Measurements from ENCODE around the gene XXYLT1.

XXYLT1 gene

GRCh38 chr3:195147649-195148080, 123.3 kb downstream of the XXYLT1 start:
- H3K4me3 ChIP-seq (ENCODE audit: low read depth, low read length) = no peak overlapping the region
- no peak for DNase-seq (ENCODE audit: low read depth)

GRCh38 chr3:195146131-195146530, 124.8 kb downstream of the XXYLT1 start:
- DNase-seq (ENCODE audit: low read depth) = no peak
- H3K4me3 ChIP-seq (ENCODE audit: low read depth, low read length) = no peak overlapping the region

- DNase-seq (ENCODE audit: low read depth) = no peak
- H3K4me3 ChIP-seq (ENCODE audit: low read depth, low read length) = no peak overlapping the region
Measured at GRCh38 chr3:195145579-195145978, 125.4 kb downstream of the XXYLT1 start.

GRCh38 chr3:195143221-195143620, 127.7 kb downstream of the XXYLT1 start:
- no peak for DNase-seq (ENCODE audit: low read depth)
- H3K4me3 ChIP-seq (ENCODE audit: low read depth, low read length) = no peak overlapping the region

GRCh38 chr3:195142519-195142918, 128.4 kb downstream of the XXYLT1 start:
- no peak overlapping the region for H3K4me3 ChIP-seq (ENCODE audit: low read depth, low read length)

GRCh38 chr3:195140816-195141793, 129.9 kb downstream of the XXYLT1 start:
- no peak overlapping the region for H3K4me3 ChIP-seq (ENCODE audit: low read depth, low read length)
- no peak for DNase-seq (ENCODE audit: low read depth)

More at GRCh38 chr3:195142519-195142918, 128.4 kb downstream of the XXYLT1 start:
- no peak for DNase-seq (ENCODE audit: low read depth)

GRCh38 chr3:195140410-195140809, 130.5 kb downstream of the XXYLT1 start:
- no peak for DNase-seq (ENCODE audit: low read depth)
- no peak overlapping the region for H3K4me3 ChIP-seq (ENCODE audit: low read depth, low read length)

- no peak for DNase-seq (ENCODE audit: low read depth)
- no peak overlapping the region for H3K4me3 ChIP-seq (ENCODE audit: low read depth, low read length)
Measured at GRCh38 chr3:195139876-195140240, 131.1 kb downstream of the XXYLT1 start.

GRCh38 chr3:195139091-195139875, 131.7 kb downstream of the XXYLT1 start:
- DNase-seq (ENCODE audit: low read depth) = no peak
- no peak overlapping the region for H3K4me3 ChIP-seq (ENCODE audit: low read depth, low read length)

- no peak overlapping the region for H3K4me3 ChIP-seq (ENCODE audit: low read depth, low read length)
- no peak for DNase-seq (ENCODE audit: low read depth)
Measured at GRCh38 chr3:195137638-195138588, 133.0 kb downstream of the XXYLT1 start.

GRCh38 chr3:195135917-195136316, 135.0 kb downstream of the XXYLT1 start:
- DNase-seq (ENCODE audit: low read depth) = no peak

GRCh38 chr3:195134431-195134830, 136.5 kb downstream of the XXYLT1 start:
- no peak for DNase-seq (ENCODE audit: low read depth)
- no peak overlapping the region for H3K4me3 ChIP-seq (ENCODE audit: low read depth, low read length)

More at GRCh38 chr3:195135917-195136316, 135.0 kb downstream of the XXYLT1 start:
- no peak overlapping the region for H3K4me3 ChIP-seq (ENCODE audit: low read depth, low read length)

GRCh38 chr3:195133462-195133861, 137.5 kb downstream of the XXYLT1 start:
- peak; percentile 88 for DNase-seq (ENCODE audit: low read depth)
- H3K4me3 ChIP-seq (ENCODE audit: low read depth, low read length) = no peak overlapping the region

GRCh38 chr3:195133013-195133412, 137.9 kb downstream of the XXYLT1 start:
- no peak for DNase-seq (ENCODE audit: low read depth)
- H3K4me3 ChIP-seq (ENCODE audit: low read depth, low read length) = no peak overlapping the region

GRCh38 chr3:195131176-195131575, 139.8 kb downstream of the XXYLT1 start:
- no peak for DNase-seq (ENCODE audit: low read depth)
- H3K4me3 ChIP-seq (ENCODE audit: low read depth, low read length) = no peak overlapping the region

GRCh38 chr3:195129644-195130492, 141.1 kb downstream of the XXYLT1 start:
- no peak overlapping the region for H3K4me3 ChIP-seq (ENCODE audit: low read depth, low read length)
- DNase-seq (ENCODE audit: low read depth) = no peak

GRCh38 chr3:195129072-195129643, 141.8 kb downstream of the XXYLT1 start:
- no peak overlapping the region for H3K4me3 ChIP-seq (ENCODE audit: low read depth, low read length)
- DNase-seq (ENCODE audit: low read depth) = no peak
